ENCODE results near the gene KLHDC3. TPM values are rescaled to one million over a fixed set of nuclear protein-coding genes. Genes with fewer than 3 reads are reported as not detected.

Gene KLHDC3
- total and polyA plus RNA-seq, 10 of the 15 experiments (the other 5 are each of a cell fraction or from before 2014, with no cell fraction given), result 2.4 to 102 (median 55.4) TPM

GRCh38 chr6:42981836-42982235, 32.2 kb upstream of the KLHDC3 start:
- POLR2A ChIA-PET, result interaction anchor here (0.7 kb wide), 2 partner anchors 172 to 230 kb away, joined by 3 to 5 read pairs; no protein-coding TSS in a partner anchor
- RAD21 ChIA-PET (ENCODE audit: unreplicated experiment), result no interaction called here
- SMC1A ChIA-PET (ENCODE audit: uncharacterized antibody, unreplicated experiment), result interaction anchor here (0.6 to 2.4 kb wide), 2 partner anchors 32 to 71 kb away, joined by 3 to 9 read pairs; partner anchors contain the start of genes KLHDC3 and MEA1
- no TSS peak for BruUV-seq (replicated peaks)
- in situ Hi-C loops (cut with MboI) (no loop called here), intact Hi-C loops (cut with micrococcal nuclease; ENCODE audit: unreplicated experiment) (no loop called here)
- H3K27ac ChIP-seq (ENCODE audit: control insufficient read depth, insufficient read depth), result no peak overlapping the region
- H3K4me1 ChIP-seq (ENCODE audit: control insufficient read depth, insufficient read depth, low read length), result peaks cover 26% of the 10 kb centered on the region
- WGBS (ENCODE audit: insufficient coverage, insufficient replicate concordance, low lambda C conversion rate, missing lambda C conversion rate), result 74% methylated on average over 5 of the region's 5 CpGs
- peaks cover 39% of the 10 kb centered on the region for H3K79me2 ChIP-seq (ENCODE audit: control insufficient read depth, insufficient read depth, low read length)
- ATAC-seq (no peak), DNase-seq (ENCODE audit: low read depth, low spot score) (no peak), FAIRE-seq (no peak)
- no peak overlapping the region for H3K9ac ChIP-seq (ENCODE audit: control insufficient read depth, insufficient read depth, low read length)
- TF ChIP-seq CUX1 (IDR thresholded peaks at IDR 0.05; ENCODE audit: insufficient replicate concordance, low read depth, low read length) (no peak), SMARCA5 (IDR thresholded peaks at IDR 0.05) (no peak), KLF5 (IDR thresholded peaks at IDR 0.05; ENCODE audit: partially characterized antibody) (no peak), JUND (IDR thresholded peaks at IDR 0.05; ENCODE audit: low read depth, low read length) (no peak), ZSCAN29 (IDR thresholded peaks at IDR 0.05) (no peak), RAD51 (IDR thresholded peaks at IDR 0.05) (no peak), SREBF2 (IDR thresholded peaks at IDR 0.05; ENCODE audit: low read length) (no peak)
- TF ChIP-seq, protein P1, sequence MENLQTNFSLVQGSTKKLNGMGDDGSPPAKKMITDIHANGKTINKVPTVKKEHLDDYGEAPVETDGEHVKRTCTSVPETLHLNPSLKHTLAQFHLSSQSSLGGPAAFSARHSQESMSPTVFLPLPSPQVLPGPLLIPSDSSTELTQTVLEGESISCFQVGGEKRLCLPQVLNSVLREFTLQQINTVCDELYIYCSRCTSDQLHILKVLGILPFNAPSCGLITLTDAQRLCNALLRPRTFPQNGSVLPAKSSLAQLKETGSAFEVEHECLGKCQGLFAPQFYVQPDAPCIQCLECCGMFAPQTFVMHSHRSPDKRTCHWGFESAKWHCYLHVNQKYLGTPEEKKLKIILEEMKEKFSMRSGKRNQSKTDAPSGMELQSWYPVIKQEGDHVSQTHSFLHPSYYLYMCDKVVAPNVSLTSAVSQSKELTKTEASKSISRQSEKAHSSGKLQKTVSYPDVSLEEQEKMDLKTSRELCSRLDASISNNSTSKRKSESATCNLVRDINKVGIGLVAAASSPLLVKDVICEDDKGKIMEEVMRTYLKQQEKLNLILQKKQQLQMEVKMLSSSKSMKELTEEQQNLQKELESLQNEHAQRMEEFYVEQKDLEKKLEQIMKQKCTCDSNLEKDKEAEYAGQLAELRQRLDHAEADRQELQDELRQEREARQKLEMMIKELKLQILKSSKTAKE (IDR thresholded peaks at IDR 0.05; ENCODE audit: low read depth, poor library complexity, severe bottlenecking), result no peak
- H3K4me3 ChIP-seq, result no peak overlapping the region
- H3K27me3 ChIP-seq (replicated peaks in 1 of 2; ENCODE audit: control insufficient read depth in 2 of 2, insufficient read depth in 2 of 2, low read length in 1 of 2), result no peaks in the 10 kb centered on the region
- no peak overlapping the region for H2AFZ ChIP-seq (ENCODE audit: control insufficient read depth, low read depth, low read length)
- H4K20me1 ChIP-seq (ENCODE audit: control insufficient read depth, insufficient read depth), result no peaks in the 10 kb centered on the region
- no peaks in the 10 kb centered on the region for H3K36me3 ChIP-seq (ENCODE audit: control insufficient read depth in 2 of 2, insufficient read depth in 2 of 2, low read length in 1 of 2)
- no peaks in the 10 kb centered on the region for H3K9me3 ChIP-seq (replicated peaks; ENCODE audit: control insufficient read depth, insufficient read depth, low read length)
- no peak overlapping the region for H3K4me2 ChIP-seq (ENCODE audit: control insufficient read depth, insufficient read depth)
- CTCF ChIA-PET, result no interaction called here

Measured in GM12878 (cell line).